ENCODE measurements around the gene AKAP12.

Gene AKAP12

DNA sequence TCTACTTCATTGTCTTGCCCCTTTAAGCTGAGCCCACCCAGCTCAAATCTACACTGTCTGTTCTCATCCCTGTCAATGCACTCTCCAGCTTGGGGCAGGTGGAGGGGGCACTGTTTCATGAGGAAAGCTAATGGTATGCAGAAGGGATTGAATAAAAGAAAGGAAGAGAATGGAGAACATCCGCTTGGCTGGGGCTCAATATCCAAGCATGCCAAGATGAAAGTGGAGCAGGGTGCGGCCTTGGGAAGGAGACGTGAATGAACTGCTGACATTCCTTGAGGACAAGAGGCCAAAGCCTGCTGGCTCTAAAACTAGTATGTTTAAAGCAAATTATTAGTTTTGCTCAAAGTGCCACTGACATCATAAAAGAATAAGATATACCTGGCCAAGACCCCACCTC, 24.2 kb downstream of the AKAP12 start:
- DNase-seq (ENCODE audit: low read depth, low spot score): no peak
- ChIA-PET CTCF (interaction anchor here (1.1 to 1.3 kb wide), 2 partner anchors 24 to 61 kb away, joined by 3 to 4 read pairs; partner anchors contain the start of gene AKAP12), POLR2A (interaction anchor here (0.5 kb wide), 1 partner anchor 13 kb away, joined by 3 read pairs; no protein-coding TSS in a partner anchor)
- TF ChIP-seq, protein P1, sequence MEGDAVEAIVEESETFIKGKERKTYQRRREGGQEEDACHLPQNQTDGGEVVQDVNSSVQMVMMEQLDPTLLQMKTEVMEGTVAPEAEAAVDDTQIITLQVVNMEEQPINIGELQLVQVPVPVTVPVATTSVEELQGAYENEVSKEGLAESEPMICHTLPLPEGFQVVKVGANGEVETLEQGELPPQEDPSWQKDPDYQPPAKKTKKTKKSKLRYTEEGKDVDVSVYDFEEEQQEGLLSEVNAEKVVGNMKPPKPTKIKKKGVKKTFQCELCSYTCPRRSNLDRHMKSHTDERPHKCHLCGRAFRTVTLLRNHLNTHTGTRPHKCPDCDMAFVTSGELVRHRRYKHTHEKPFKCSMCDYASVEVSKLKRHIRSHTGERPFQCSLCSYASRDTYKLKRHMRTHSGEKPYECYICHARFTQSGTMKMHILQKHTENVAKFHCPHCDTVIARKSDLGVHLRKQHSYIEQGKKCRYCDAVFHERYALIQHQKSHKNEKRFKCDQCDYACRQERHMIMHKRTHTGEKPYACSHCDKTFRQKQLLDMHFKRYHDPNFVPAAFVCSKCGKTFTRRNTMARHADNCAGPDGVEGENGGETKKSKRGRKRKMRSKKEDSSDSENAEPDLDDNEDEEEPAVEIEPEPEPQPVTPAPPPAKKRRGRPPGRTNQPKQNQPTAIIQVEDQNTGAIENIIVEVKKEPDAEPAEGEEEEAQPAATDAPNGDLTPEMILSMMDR (IDR thresholded peaks at IDR 0.05; ENCODE audit: insufficient read depth, low read length, missing control alignments): no peak
- H3K4me3 ChIP-seq (ENCODE audit: low read depth, low read length): no peak overlapping the region

DNA sequence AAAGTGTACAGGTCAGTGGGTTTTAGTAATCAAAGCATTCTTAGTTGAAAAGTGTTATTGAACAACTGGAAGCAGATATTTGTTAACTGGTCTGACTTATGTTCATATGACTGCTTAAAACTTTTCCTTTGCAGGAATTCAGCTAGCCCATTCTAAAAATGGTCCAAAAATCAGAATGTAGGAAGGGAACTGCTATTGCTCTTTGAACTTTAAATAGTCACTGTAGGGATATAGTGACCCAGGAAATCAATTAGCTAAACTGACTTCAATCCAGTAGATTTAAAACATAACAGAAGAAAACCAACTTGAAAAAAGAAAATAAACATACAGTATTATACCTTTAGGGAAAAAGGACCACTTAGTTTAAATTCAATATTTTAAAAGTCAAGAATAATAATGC, 25.5 kb downstream of the AKAP12 start:
- TF ChIP-seq, protein P1 (IDR thresholded peaks at IDR 0.05; ENCODE audit: insufficient read depth, low read length, missing control alignments): no peak
- POLR2A ChIA-PET: no interaction called here
- DNase-seq (ENCODE audit: low read depth, low spot score): no peak
- H3K4me3 ChIP-seq (ENCODE audit: low read depth, low read length): no peak overlapping the region
- CTCF ChIA-PET: interaction anchor here (0.8 kb wide), 1 partner anchor 59 kb away, joined by 3 read pairs; no protein-coding TSS in a partner anchor

DNA sequence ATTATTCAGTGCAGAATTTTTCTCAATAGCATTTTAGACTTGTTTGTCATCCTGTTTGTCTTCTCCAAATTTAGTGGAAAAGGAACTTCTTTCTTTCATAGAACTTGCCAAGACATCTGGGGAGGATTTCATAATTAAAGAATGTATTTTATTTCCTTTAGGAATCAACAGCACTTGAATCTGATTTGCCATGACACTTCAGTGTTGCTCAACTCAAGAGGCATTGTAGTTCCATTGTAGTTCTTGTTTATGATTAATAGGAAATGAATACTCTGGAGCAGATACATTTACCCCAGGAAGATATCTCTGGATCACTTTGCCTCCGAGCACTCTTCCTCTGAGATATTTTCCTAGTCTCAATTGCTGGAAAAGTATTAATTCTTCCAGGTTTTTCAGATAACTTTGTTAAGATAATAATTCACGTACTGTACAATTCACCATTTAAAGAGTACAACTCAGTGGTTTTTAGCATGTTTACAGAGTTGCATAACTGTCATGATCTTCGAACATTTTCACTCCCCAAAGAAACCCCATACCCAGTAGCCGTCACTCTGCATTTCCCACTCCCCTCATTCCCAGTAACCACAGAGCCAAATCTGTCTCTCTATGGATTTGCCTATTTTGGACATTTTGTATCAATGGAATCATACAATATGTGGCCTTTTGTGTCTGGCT, 29.7 kb downstream of the AKAP12 start:
- no peak for DNase-seq (ENCODE audit: low read depth, low spot score)
- H3K4me3 ChIP-seq (ENCODE audit: low read depth, low read length): no peak overlapping the region
- ChIA-PET POLR2A (no interaction called here), CTCF (no interaction called here)
- TF ChIP-seq, protein P1 (IDR thresholded peaks at IDR 0.05; ENCODE audit: insufficient read depth, low read length, missing control alignments): no peak

DNA sequence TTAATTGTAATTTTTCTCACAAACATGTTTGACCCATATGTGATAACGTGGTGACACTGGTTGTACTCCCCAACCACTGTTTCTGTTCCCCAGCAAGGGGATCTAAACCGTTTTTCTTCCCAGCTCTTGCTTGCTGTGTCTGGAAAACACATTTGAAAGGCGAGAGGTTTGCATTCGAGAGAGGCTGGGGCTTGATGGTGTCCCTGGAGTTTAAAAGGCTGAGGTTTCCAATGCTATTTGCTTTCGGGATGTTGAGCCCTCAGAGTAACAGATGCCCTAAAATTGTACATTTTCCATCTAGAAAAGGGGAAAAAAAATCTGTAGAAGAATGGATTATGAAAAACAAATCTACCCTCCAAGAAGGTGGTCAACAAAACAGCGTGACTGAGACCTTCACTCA, 35.4 kb downstream of the AKAP12 start:
- no peak for DNase-seq (ENCODE audit: low read depth, low spot score)
- CTCF ChIA-PET: interaction anchor here (1.0 kb wide), 1 partner anchor 12 kb away, joined by 3 read pairs; no protein-coding TSS in a partner anchor
- H3K4me3 ChIP-seq (ENCODE audit: low read depth, low read length): no peak overlapping the region
- POLR2A ChIA-PET: no interaction called here
- TF ChIP-seq, protein P1 (IDR thresholded peaks at IDR 0.05; ENCODE audit: insufficient read depth, low read length, missing control alignments): no peak

DNA sequence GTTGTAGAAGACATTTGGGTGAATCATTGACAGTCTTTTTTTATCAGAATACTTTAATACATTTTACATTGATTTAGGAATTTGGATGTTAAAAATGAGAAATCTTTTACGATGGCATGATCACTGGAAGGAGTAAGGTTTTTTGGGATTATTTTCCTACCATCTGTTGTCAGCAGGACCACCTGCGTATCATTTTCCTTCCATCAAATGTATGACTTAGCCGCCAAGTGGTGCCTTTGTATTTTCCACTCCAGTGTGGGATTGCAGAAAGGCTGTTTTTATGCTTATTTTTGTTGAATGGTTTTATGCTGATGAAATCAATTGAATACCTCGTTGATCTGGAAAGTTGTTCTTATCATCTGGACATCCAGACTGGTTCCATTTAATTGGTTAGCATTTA, 35.8 kb downstream of the AKAP12 start:
- CTCF ChIA-PET: interaction anchor here (0.5 to 0.9 kb wide), 3 partner anchors 55 to 261 kb away, joined by 3 read pairs; no protein-coding TSS in a partner anchor
- DNase-seq (ENCODE audit: low read depth, low spot score): no peak
- no peak overlapping the region for H3K4me3 ChIP-seq (ENCODE audit: low read depth, low read length)
- POLR2A ChIA-PET: no interaction called here
- TF ChIP-seq, protein P1 (IDR thresholded peaks at IDR 0.05; ENCODE audit: insufficient read depth, low read length, missing control alignments): no peak

DNA sequence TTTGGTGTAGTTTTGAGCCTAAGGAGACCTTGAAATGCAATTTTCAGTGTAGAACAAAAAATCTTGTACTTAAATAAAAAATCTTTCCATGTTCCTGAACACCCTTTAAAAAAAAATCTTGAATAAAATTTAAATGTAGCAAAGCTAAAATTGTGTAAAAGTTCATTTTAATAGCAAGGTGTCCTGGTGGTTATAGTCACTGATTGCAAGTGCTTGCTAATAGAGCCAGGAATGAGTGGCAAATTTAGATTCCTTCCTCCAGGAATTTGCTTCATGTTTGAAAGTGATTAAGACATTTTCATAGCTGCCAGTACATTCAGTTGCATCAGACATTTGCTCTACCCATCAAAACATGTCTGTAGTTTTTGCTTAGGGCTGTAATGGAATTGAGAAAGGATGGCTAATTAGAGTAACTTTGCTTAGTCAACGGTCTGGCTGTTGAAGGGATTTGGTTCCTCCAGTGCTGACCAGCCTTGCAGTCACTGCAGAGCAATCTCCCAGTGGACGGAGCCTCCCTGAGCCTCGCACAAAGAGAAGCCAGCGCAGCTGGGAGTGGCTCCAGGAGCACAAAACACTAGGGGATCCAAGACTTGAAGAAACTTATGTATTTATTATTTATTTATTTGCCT, 36.5 kb downstream of the AKAP12 start:
- POLR2A ChIA-PET: interaction anchor here (0.8 kb wide), 1 partner anchor 12 kb away, joined by 3 read pairs; no protein-coding TSS in a partner anchor
- DNase-seq (ENCODE audit: low read depth, low spot score): peak; percentile 88
- no peak overlapping the region for H3K4me3 ChIP-seq (ENCODE audit: low read depth, low read length)
- CTCF ChIA-PET: interaction anchor here (0.5 to 0.9 kb wide), 4 partner anchors 16 to 262 kb away, joined by 3 read pairs; no protein-coding TSS in a partner anchor
- TF ChIP-seq, protein P1 (IDR thresholded peaks at IDR 0.05; ENCODE audit: insufficient read depth, low read length, missing control alignments): peak; percentile 9

Measured in AG04449 (cell line).